IPS DF 6.9 (cell line): ENCODE data around the gene TLX1.

ENCODE experiments used
- DNase-seq: peaks from one replicate; pipeline ENCODE4 v3.0.0-alpha.2; 2013; ENCODE audit warnings: low read depth, low spot score
- H3K27ac ChIP-seq: one replicate; pipeline ENCODE4 v1.5.1; 2013; ENCODE audit warnings: low read length, control low read depth
- H3K27me3 ChIP-seq: 2 replicates; pipeline ENCODE4 v1.6.1; 2013; ENCODE audit warnings: mild to moderate bottlenecking, low read length; ENCODE audit not compliant: control insufficient read depth, insufficient read depth
- H3K36me3 ChIP-seq: 2 replicates; pipeline ENCODE4 v1.6.1; 2013; ENCODE audit warnings: low read length; ENCODE audit not compliant: control insufficient read depth, insufficient read depth
- H3K4me1 ChIP-seq: 2 replicates; pipeline ENCODE4 v1.6.1; 2013; ENCODE audit warnings: low read length; ENCODE audit not compliant: control insufficient read depth, insufficient read depth
- H3K4me3 ChIP-seq: 2 replicates; pipeline ENCODE4 v1.5.1; 2013; ENCODE audit warnings: mild to moderate bottlenecking, low read length
- H3K9me3 ChIP-seq: 2 replicates; pipeline ENCODE4 v1.6.1; 2013; ENCODE audit warnings: low read length, inconsistent platforms; ENCODE audit not compliant: control insufficient read depth, insufficient read depth
- WGBS: extraction: QIAGEN DNeasy Blood & Tissue Kit; methylation state at CpG from one replicate; pipeline ENCODE4 v1.1.7; 2013; ENCODE audit warnings: mixed read lengths, missing lambda C conversion rate; ENCODE audit not compliant: insufficient read length, insufficient coverage; 5-methylcytosine and 5-hydroxymethylcytosine counted together

TLX1 gene

GRCh38 chr10:101130984-101131961, at the start of gene TLX1:
TLX1 (plus strand) TSS chr10:101131300; CDS start chr10:101131542, 242 bp downstream.
- H3K4me3 ChIP-seq, result 0 out of 2 replicates have a peak within 1 kb of the TSS, but pooled peaks have one; percentile 2
- H3K27me3 ChIP-seq, result peaks cover 96% of the 10 kb centered on the region
- no CpG with 5 or more reads among the region's 83 CpGs for WGBS
- H3K36me3 ChIP-seq, result no peaks in the 10 kb centered on the region
- no peak for DNase-seq
- no peaks in the 10 kb centered on the region; the same call in 1 of the 2 replicates for H3K4me1 ChIP-seq
- no peaks in the 10 kb centered on the region for H3K9me3 ChIP-seq
- no peak within 1 kb of the TSS for H3K27ac ChIP-seq

GRCh38 chr10:101085846-101086245, 45.3 kb upstream of the TLX1 start:
- H3K9me3 ChIP-seq, result no peaks in the 10 kb centered on the region
- DNase-seq, result no peak
- H3K27ac ChIP-seq, result no peak overlapping the region
- no peak overlapping the region for H3K4me3 ChIP-seq
- no peaks in the 10 kb centered on the region for H3K4me1 ChIP-seq
- H3K27me3 ChIP-seq, result peaks cover 3% of the 10 kb centered on the region; the same call in 1 of the 2 replicates
- H3K36me3 ChIP-seq, result no peaks in the 10 kb centered on the region
- no CpG with 5 or more reads among the region's 6 CpGs for WGBS

GRCh38 chr10:101087376-101087775, 43.7 kb upstream of the TLX1 start:
- Histone ChIP-seq H3K4me1 (no peaks in the 10 kb centered on the region), H3K4me3 (no peak overlapping the region), H3K9me3 (no peaks in the 10 kb centered on the region), H3K36me3 (no peaks in the 10 kb centered on the region), H3K27ac (no peak overlapping the region), H3K27me3 (0 out of 2 replicates have a peak, but pooled peaks cover 1% of the 10 kb centered on the region)
- WGBS, result no CpG with 5 or more reads among the region's 10 CpGs
- no peak for DNase-seq

GRCh38 chr10:101087965-101088364, 43.1 kb upstream of the TLX1 start:
- 0 out of 2 replicates have a peak, but pooled peaks cover 1% of the 10 kb centered on the region for H3K27me3 ChIP-seq
- no peak for DNase-seq
- H3K4me1 ChIP-seq, result no peaks in the 10 kb centered on the region
- no CpG with 5 or more reads among the region's 14 CpGs for WGBS
- no peaks in the 10 kb centered on the region for H3K9me3 ChIP-seq
- H3K36me3 ChIP-seq, result no peaks in the 10 kb centered on the region
- no peak overlapping the region for H3K4me3 ChIP-seq
- H3K27ac ChIP-seq, result no peak overlapping the region

- Histone ChIP-seq H3K9me3 (no peaks in the 10 kb centered on the region), H3K4me1 (peaks cover 2% of the 10 kb centered on the region; the same call in 1 of the 2 replicates), H3K4me3 (no peak overlapping the region), H3K36me3 (no peaks in the 10 kb centered on the region), H3K27me3 (0 out of 2 replicates have a peak, but pooled peaks cover 1% of the 10 kb centered on the region), H3K27ac (no peak overlapping the region)
- WGBS, result no CpG with 5 or more reads among the region's 11 CpGs
- no peak for DNase-seq
These were observed 41.4 kb upstream of the TLX1 start for GRCh38 chr10:101089520-101090299.

- DNase-seq, result no peak
- peaks cover 5% of the 10 kb centered on the region for H3K4me1 ChIP-seq
- H3K9me3 ChIP-seq, result no peaks in the 10 kb centered on the region
- no peak overlapping the region for H3K4me3 ChIP-seq
- no CpG with 5 or more reads among the region's 5 CpGs for WGBS
- no peaks in the 10 kb centered on the region for H3K27me3 ChIP-seq
- no peaks in the 10 kb centered on the region for H3K36me3 ChIP-seq
- no peak overlapping the region for H3K27ac ChIP-seq
These were observed 40.5 kb upstream of the TLX1 start for GRCh38 chr10:101090597-101090996.

- WGBS, result no CpG with 5 or more reads among the region's 12 CpGs
- DNase-seq, result no peak
These were observed 39.4 kb upstream of the TLX1 start for GRCh38 chr10:101091546-101092290.

GRCh38 chr10:101092881-101093354, 38.2 kb upstream of the TLX1 start:
- no peaks in the 10 kb centered on the region for H3K9me3 ChIP-seq
- no peak for DNase-seq
- no peak overlapping the region for H3K27ac ChIP-seq
- H3K4me3 ChIP-seq, result no peak overlapping the region
- no CpG with 5 or more reads among the region's 9 CpGs for WGBS
- no peaks in the 10 kb centered on the region for H3K36me3 ChIP-seq
- peaks cover 5% of the 10 kb centered on the region for H3K4me1 ChIP-seq
- H3K27me3 ChIP-seq, result no peaks in the 10 kb centered on the region

More at GRCh38 chr10:101091546-101092290, 39.4 kb upstream of the TLX1 start:
- H3K27me3 ChIP-seq, result no peaks in the 10 kb centered on the region
- H3K36me3 ChIP-seq, result no peaks in the 10 kb centered on the region
- no peak overlapping the region for H3K27ac ChIP-seq
- H3K9me3 ChIP-seq, result no peaks in the 10 kb centered on the region
- H3K4me1 ChIP-seq, result peaks cover 5% of the 10 kb centered on the region
- H3K4me3 ChIP-seq, result no peak overlapping the region

GRCh38 chr10:101094121-101094879, 36.8 kb upstream of the TLX1 start:
- WGBS, result no CpG with 5 or more reads among the region's 14 CpGs
- H3K27ac ChIP-seq, result no peak overlapping the region
- H3K9me3 ChIP-seq, result no peaks in the 10 kb centered on the region
- H3K4me3 ChIP-seq, result no peak overlapping the region
- peaks cover 5% of the 10 kb centered on the region for H3K4me1 ChIP-seq
- H3K27me3 ChIP-seq, result no peaks in the 10 kb centered on the region
- H3K36me3 ChIP-seq, result no peaks in the 10 kb centered on the region
- no peak for DNase-seq
